ENCODE results near the gene GMPS.

DNA sequence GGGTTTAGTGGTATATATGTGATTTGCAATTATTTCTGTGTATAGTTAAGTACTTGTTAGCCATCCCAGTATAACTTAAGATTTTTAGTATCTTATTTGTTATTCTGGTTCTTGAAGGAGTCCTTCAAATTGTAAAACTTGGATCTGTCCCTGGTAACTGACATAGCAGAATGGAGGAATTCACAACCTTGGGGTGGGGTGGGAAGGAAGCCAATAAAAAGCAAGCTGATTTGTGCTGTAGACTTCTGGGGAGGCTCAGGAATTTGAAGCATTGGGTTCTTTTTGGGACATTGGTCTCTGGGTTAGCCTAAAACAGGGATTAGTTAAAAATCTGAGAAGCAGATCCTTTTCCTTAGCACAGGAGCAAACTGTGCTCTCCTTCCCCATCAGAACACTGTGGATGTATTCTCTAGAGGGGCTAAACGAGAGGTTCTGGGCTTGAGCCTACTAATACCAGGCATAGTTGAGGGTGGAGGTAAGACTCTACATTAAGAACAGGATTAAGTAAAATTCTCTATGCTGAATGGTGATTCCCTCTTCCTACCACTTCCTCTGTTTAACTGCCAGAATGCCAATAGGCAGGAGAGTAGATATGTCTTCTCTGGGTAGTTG lies 42.2 kb downstream of the GMPS start:
- TF ChIP-seq, protein P1, sequence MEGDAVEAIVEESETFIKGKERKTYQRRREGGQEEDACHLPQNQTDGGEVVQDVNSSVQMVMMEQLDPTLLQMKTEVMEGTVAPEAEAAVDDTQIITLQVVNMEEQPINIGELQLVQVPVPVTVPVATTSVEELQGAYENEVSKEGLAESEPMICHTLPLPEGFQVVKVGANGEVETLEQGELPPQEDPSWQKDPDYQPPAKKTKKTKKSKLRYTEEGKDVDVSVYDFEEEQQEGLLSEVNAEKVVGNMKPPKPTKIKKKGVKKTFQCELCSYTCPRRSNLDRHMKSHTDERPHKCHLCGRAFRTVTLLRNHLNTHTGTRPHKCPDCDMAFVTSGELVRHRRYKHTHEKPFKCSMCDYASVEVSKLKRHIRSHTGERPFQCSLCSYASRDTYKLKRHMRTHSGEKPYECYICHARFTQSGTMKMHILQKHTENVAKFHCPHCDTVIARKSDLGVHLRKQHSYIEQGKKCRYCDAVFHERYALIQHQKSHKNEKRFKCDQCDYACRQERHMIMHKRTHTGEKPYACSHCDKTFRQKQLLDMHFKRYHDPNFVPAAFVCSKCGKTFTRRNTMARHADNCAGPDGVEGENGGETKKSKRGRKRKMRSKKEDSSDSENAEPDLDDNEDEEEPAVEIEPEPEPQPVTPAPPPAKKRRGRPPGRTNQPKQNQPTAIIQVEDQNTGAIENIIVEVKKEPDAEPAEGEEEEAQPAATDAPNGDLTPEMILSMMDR (IDR thresholded peaks at IDR 0.05) = no peak
- TF ChIP-seq POLR2A (IDR thresholded peaks at IDR 0.05; ENCODE audit: low read depth) (no peak), EP300 (IDR thresholded peaks at IDR 0.05) (no peak)

Data from esophagus muscularis mucosa (tissue), 4 donors.